Stimulated activated CD8-positive, alpha-beta memory T cell treated with anti-CD3 and anti-CD28 coated beads, Interleukin-7, amount 100 ng/mL, for 24 hours (primary cell): Measurements from ENCODE around the gene DPYSL3.

Experiments
- DNase-seq: peaks from one replicate; pipeline ENCODE4 v3.0.0-alpha.2; 2020; ENCODE audit warnings: low read depth

DPYSL3 gene

DNA sequence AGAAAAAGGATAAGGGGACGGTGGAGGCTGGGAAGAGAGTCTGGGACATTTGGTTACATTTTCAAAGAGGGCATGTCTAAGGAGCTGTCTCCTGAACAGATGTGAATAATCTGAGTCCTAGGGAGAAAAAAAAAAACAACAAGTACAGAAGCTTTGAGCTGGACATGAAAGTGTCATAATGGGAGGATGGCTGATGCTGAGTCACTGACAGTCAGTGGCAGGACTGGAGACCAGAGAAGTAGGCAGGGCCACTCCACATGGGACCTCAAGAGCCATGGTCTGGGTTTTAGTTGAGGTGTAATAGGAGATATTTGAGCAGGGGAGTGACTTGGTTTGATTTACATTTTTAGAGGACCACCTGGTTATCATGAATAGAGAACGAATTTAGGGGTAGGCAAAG lies 70.6 kb downstream of the DPYSL3 start:
- DNase-seq: no peak

DNA sequence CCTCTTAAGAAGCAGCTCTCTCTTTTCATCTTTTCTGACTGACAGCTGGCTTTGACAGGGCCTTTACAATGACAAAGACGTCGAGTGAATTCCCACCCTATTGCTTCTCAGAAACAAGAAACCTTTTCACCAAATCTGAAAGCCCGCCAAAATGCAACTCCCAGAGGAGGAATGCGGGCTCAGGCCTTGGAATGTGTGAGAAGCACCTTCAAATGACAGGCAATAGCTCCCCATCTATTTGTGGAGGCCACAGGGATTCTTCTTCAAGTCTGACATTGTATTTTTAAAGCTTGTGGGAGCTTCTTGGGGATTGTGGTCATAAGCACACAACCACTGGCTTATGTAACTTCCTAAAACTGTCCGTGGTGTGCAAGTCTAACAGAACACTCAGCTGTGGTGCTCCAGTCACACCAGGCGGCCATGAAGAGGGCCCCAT lies 72.7 kb downstream of the DPYSL3 start:
- DNase-seq: no peak

DNA sequence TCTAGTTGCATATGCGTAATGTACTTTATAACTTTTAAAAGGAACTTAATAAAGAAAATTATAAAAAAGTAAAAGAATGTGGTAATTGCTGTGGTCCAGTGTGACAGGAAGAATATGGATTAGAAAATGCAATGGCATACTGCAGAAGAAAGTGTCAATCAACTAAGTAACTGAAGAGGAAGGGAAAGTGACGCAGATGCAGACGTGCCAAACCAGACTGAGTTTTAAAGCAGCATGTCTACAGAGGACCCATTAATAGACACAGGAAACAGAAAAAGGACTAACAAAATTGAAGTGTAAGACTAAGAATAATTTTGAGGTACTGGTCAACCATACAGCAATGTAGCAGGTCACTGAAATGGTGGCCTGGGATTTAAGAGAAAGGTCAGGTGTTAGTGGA lies 73.3 kb downstream of the DPYSL3 start:
- DNase-seq: no peak

DNA sequence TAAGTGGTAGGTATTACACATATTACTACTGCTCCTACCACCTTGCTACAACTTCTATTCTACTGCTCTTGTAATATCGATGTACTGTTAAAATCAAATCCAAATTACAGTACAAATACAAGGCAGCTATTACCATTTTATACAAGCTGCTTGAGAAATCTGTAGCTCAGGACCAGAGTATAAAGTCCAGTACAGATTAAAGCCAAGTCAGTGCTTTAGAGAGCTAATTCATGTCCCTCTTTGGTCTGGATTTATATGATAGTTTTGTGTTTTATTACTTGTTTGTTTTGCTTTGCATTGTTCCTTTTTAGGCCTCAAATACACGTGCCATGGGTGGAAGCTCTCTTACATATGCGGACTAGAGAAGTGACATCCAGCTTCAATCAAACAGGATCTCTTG lies 75.8 kb downstream of the DPYSL3 start:
- DNase-seq: no peak

DNA sequence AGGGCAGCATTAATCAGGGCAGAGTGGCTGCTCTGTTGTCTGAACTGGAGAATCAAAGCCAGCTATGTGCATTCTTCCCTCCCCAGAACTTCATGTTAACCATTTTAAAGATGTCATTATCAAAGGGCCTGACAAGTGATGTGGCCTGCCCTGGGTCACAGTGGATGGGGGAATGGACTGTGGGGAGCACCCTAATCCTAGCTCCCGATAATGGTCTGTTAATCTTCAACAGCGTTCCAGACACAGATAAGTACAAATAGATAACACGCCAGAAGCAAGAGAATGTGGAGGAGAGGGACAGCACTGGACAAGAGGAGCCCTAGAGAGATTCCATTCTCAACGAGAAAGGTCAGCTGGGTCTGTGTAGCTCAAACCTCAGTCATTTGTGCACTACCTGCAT lies 77.5 kb downstream of the DPYSL3 start:
- no peak for DNase-seq

DNA sequence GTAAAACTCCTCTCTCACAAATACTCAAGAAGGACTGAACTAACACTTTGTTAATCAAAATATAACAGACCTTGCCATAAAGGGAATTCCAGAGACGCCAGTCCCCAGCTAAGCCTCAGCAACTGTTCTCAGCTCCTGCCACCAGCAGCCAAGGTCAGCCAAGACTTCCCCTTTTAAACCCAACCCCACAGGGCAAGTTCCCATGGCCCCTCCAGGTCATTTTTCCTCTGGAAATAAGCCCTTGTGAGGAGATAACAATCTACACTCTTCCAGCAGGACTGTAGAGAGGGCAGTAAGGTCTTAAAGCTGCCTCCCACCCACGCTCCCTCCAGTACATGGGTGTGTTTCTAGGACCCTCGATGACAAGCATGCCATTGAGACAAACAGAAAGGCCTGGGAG lies 78.3 kb downstream of the DPYSL3 start:
- no peak for DNase-seq

DNA sequence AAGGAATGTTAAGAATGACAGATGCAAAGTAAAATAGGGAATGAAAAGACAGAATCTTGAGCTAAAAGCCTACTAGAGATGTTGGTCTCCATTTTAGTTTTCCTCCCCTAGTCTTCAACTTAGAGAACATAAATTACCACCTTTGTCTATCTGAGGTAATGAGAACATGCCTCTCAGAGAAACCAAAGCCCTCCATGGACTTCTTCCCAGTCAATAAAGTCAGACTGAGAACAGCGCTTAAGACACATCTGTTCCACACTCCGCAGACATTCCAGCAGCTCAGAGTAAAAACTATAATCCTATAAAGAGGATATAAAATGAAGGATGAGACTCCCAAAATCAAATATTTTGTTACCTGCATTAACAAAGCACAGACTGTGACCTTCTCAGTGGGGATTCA lies 79.2 kb downstream of the DPYSL3 start:
- no peak for DNase-seq

DNA sequence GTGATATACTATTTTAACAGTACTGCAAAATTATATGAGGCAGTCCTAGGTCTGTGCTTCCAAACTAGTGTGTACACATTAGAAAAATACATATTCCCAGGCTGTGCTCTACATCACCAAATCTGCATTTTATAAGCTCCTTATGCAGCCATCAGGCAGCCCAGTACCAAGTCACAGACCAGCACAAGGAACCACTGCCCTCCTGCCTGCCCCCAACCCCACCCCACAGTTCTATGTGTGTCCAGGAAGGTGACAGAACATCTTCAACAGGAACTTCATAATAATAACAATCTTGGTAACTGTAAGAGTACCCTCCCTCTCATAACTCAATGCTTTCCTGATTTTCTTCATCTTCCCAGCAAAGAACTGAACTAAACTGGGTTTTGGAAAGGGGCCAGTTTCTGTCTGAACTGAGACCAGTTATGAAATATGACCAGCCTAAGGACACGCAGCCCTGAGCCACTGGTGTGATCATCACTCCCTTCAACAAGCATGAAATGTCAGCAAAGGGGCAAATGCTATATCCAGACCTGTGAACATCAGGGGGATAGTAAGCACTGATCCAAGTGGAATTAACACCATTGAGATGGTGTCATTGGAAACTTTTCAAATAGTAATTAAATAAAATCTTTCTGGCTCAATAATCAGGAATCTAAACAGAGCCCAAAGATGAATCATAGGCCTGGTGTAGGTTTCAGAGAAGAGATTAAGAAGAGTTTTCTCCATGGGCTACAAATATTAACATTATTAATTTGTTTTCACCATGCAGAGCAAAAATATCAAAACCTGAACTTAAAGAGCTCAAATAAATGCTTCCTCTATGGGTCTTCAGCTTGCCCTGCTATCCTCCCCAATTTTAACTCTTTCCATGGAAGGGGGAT lies 82.1 kb downstream of the DPYSL3 start:
- no peak for DNase-seq

DNA sequence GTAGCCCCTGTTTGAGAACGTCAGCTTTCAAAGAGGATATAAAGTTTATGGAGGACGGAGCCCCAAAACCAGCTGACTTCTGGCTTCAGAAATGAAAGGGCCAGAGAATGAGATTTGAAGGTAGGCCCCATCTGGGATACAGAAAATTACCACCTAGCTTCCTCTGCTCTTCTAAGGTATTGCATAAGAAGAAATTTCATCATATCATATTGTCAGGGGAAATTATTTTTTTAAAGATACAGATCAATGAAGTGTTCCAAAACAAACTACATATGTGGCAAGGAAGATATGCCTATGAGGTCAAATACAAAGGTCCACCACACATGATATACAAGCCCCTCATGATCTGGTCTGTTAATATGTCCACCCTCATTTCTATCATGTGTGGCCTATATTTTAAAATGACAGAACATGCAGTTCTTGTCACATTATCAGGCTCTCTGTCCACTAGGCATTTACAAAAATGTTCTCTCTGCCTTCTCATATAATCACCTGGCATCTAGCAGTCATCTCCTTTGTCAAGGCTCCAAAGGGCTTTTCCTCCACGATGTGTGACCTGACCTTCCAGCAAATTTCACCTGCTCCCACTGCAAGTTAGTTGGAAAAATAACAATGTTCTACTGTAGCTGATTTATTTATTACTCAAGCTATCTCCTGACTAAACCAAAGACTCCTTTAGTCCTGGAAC lies 83.1 kb downstream of the DPYSL3 start:
- no peak for DNase-seq

DNA sequence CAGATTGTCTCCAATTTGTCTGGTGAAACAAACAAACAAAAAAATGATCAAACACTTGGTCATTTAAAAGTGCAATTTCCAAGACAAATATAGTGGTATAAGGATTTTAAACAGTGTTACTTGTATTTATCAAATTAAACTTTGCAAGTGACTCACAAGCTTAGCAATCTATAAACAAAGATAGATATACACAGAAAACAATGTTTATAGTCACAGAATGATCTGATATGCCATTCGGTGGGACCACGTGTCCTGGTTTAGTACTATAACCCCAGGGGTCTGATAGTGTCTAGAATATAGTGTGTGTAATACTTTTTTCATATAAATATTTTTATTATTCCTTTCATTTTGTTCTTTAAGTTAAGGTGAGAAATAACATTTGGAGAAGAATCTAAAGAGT lies 91.3 kb downstream of the DPYSL3 start:
- no peak for DNase-seq

DNA sequence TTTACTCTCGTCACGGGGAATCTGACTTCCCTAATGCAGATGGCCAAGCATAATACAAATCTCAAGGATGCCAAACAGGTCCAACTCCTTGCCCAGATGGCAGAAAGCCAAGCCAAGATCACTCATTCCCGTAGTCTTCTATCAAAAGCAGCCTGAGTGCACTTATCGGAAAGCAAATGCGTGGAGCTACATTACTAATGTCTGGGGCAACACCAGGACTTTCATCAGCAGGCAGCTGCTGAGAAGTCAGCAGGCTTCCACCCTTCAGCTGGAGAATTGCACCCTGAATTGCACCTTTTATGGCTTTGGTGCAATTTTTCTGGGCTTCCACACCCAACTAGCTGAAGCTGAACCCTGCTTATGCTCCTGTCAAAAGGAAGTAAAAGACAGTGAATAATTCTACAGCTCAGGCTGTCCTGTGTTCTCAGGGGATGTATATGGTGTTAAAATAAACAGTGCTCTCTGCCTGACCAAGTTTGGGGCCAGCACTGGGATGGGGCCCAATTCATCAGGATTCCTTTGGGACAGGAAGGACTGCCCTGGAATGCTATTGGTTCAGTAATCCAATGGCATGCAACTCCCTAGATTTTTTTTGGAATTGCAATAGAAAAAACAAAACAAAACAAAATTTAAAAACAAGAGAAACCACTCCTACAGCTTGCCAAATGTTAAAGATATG lies 92.6 kb downstream of the DPYSL3 start:
- no peak for DNase-seq

DNA sequence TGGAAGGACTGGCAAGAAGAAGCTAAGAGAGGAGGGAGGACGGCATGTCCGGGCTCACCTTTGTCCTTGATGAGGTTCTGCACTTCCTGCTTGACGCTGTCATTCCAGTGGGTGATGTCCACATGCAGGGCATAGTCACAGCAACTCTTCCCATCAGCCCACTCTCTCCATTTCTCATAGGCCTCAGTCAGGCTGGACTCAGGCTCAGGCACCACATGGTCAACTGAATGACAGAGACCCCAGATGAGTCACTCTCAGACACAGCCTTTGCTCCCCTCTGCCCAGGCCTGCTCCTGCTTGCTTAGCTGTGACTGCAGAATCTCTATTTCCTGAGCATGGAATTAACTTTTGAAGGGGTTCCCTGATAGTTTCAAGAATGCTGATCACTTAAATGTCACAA lies 94.2 kb downstream of the DPYSL3 start:
- DNase-seq: no peak

DNA sequence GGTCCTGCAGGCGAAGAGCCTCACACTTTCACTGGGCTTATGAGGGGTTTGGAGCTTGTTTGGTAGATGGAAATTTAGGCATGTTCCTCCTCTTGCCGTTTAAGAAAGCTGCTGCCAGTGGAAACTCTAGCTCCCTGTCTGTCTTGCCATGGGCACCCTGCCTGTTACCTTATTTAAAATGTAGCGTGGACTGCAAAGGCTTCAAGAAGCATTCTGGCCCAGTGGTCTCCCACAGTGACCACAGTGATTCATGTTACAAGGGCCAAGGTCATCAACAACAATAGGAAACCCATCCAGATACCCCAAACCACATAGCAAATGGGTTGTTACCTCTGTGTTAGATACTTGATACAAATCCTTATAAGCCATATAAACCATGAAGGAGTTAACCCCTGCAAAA lies 96.6 kb downstream of the DPYSL3 start:
- no peak for DNase-seq

DNA sequence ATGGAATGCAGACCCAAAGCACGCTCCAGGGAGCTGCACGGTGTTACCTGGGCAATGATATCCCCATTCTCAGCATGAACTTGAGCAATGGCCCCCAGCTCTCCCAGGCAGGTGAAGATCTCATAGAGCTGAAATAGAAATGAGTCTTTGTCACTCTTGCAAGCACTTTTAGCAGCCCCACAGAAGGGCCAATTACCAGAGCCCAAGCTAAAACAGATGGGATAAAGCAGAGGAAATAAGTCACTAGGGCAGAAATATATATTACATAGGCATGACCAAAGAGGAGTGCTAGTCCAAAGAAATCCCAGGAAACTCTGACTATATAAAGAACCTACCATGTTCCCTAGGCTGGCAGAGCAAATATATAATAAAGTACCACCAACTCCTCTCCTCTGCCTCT lies 97.3 kb downstream of the DPYSL3 start:
- no peak for DNase-seq

DNA sequence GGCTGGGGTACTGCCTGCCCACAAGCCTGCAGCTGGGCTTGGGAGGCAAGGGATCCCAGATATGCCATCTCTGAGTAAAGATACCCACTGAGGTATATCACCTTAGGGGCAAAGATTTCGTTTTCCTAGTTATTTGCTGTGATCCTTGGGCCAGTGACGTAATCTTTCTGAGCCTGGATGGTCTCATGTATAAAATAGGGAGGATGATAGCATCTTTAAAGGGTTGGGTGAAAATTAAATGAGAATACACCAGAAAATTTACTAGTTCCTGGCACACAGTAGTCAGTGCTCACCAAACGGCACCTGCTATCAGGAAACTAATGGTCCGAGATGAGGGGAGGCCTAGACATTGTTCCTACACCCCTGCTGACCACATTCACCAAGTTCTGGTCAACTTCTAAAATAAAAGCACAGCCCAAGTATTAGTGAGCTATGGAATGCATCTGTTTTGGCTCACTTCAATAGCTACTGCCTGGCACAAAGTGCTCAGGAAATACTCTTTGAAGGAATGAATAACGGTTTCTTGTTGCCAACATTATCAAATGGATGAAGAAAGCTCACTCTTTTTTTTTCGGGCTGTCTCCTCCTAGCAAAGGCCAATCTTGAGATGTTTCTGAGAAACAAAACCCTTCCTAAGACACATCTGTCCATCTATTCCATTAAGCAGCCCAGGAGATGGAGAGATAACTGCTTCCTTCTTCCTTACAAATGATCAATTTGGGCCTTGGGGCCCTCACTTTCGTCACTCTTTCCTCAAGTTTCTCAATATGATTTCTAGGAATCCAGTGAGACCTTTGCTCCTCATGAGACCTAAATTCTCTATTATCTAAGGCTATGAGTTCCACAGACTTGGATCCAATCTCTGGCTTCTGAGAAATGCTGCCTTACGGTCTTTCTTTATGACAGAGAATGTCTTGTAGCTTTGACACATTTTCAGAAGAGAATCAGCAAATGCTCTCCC lies 98.2 kb downstream of the DPYSL3 start:
- DNase-seq: no peak

DNA sequence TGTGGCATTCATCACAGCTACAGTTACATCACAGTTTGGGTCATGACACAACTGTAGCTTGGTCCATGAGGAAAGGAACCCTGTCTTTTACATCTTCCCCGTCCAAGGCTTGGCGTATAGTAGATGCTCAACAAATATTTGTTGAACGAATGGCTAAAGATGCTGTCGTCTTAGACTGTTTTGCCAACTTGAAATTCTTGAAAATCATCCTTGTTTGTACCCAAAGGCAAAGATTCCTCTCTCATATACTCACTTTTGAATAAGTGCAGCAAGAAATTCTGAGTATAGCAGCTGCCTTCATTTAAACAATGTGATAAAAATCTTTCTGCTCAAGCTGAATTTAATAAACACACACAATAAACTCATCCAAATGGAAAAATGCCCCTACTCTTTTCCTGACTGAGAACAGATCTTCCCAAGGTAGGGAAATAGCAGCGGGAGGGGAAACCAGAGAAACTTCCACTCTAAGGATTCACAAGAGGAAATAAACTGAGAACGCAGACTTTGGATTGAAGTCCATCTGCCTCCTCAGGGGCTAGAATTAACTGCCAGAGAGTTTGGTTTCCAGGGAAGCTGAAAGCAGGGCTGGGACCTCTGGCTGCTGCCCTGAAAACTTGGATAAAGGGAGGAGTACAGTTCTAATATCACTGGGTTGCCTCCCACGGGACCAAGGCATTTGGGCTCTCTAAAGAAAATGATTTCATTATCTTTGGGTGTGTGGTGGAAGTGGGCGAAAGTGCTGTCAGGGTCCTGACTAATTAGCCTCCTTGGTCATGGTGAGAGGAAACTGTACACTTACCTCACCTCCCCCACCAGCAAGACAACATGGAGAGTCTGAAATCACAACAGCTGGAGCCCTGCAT lies 99.1 kb downstream of the DPYSL3 start:
- DNase-seq: no peak

DNA sequence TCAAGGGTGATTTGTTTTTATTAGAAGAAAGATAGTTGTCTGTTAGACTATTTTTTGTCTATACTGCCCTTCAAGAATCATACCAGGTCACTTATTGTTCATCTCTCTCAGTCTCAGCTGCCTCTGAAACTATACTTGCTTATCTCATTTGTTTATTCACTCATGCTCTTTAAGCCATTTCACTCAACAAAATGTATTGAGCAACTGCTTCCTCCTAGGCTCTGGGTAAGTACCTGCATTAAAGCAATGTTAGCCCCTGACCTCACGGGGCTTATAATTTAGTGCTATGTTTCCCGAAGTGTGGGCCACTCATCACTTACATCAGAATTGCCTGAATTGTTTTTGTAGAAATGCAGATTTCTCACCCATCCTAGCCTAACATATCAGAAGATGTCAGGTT lies 100.9 kb downstream of the DPYSL3 start:
- no peak for DNase-seq

DNA sequence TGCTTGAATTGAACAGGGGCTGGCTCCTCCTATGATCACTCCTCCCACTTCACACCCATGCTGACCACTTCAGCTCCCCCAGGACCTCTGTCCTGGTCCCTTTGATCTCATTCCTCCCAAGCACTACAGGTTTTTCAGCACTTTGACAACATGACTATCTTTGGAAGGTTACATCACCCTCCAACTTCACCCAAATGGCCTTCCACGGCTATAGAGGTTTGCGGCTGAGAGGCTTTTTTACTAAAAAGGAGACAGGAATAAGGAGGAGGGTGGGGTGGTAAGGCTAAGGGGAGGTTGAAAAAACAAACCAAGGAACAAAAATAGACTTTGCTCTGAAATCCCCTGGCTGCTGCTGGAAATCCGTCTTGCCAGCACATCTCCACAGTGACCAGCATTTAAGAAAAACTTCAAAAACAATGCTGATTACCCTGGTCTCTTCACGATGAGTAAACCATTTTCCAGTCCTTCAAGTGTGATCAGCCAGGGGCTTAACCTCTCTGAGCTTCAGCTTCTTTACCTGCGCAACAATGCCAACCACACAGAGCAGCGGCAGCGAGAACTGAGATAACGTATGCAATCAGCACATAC lies 102.7 kb downstream of the DPYSL3 start:
- no peak for DNase-seq

DNA sequence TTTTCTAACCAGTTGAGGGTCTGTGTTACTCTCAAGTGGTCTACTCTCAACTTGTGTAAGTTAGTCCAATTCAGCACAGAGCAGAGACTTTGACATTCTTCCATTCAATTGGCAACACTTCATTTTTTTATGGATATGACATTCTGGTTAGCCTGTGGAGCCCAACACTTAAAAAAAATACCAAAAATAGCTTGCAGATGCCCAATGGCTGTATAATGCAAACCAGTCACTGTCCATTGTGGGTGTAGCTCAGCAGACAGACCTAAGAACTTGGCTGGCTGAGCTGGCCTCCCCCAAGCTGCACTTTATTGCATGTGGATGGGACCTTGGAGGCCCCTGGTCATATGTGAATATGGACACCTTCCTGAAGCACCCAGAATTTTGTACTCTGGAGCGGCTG lies 103.2 kb downstream of the DPYSL3 start:
- DNase-seq: no peak

DNA sequence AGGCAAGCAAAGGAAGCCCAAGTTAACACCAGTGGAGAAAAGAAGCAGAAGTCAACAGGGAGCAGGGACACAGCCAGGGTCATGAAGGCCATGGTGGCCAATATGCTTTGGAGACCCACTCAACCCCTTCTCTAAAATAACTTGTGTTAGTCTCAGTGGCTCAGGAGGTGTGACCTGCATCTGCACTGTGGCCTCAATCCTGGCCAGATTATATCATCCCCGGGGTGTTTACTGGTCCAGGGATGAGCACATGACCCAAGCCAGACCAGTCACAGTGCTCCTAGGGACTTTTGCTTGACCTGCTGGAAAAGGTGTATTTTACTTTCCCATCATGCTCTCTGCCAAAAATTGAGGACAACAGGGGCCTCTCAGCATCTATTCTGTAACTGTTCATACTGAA lies 105.2 kb downstream of the DPYSL3 start:
- no peak for DNase-seq
